LNCaP clone FGC (cell line): ENCODE data around the gene ZNF793.

ENCODE experiments used
- DNase-seq: peaks from one replicate; pipeline ENCODE4 v3.0.0-alpha.2; 2011; ENCODE audit warnings: low read depth
- H3K4me3 ChIP-seq: 2 replicates; pipeline ENCODE4 v1.5.1; 2011; ENCODE audit warnings: mild to moderate bottlenecking, low read depth, low read length, control low read depth
- CTCF ChIP-seq: IDR thresholded peaks from 2 replicates; pipeline ENCODE4 v1.5.1; 2012; ENCODE audit warnings: mild to moderate bottlenecking; ENCODE audit not compliant: control insufficient read depth, insufficient read depth; ENCODE audit errors: extremely low read depth

The ZNF793 gene

GRCh38 chr19:37472165-37472564 is 34.6 kb upstream of the ZNF793 start:
- no peak overlapping the region for H3K4me3 ChIP-seq
- TF ChIP-seq CTCF: no peak
- no peak for DNase-seq

GRCh38 chr19:37484406-37485168 is 22.2 kb upstream of the ZNF793 start:
- no peak for TF ChIP-seq CTCF
- H3K4me3 ChIP-seq: no peak overlapping the region
- DNase-seq: no peak

- DNase-seq: no peak
- H3K4me3 ChIP-seq: no peak overlapping the region
- TF ChIP-seq CTCF: no peak
Measured at GRCh38 chr19:37492213-37492612, 14.5 kb upstream of the ZNF793 start.

GRCh38 chr19:37505958-37506386 is 767 bp upstream of the ZNF793 start:
- peak overlapping the region; percentile 92 for H3K4me3 ChIP-seq
- no peak for TF ChIP-seq CTCF
- no peak for DNase-seq

- TF ChIP-seq CTCF: no peak
- peak overlapping the region; percentile 92 for H3K4me3 ChIP-seq
- DNase-seq: no peak
Measured at GRCh38 chr19:37507167-37507464, 377 bp downstream of the ZNF793 start.

GRCh38 chr19:37511186-37511585 is 4.4 kb downstream of the ZNF793 start:
- H3K4me3 ChIP-seq: no peak overlapping the region
- no peak for DNase-seq
- TF ChIP-seq CTCF: no peak

GRCh38 chr19:37511821-37512220 is 5.1 kb downstream of the ZNF793 start:
- DNase-seq: no peak
- no peak for TF ChIP-seq CTCF
- no peak overlapping the region for H3K4me3 ChIP-seq
